ENCODE measurements around the gene FGF11.
"Not testable (repeated sequence)": the region's sequence is repeated elsewhere in the genome, so short reads cannot be mapped to it uniquely, and the experiment has no call there.

Gene FGF11

GRCh38 chr17:7481842-7482741 lies 42.8 kb downstream of the FGF11 start:
- DNase-seq, result not testable (repeated sequence)

GRCh38 chr17:7482742-7483088 lies 43.4 kb downstream of the FGF11 start:
- not testable (repeated sequence) for DNase-seq

- DNase-seq, result peak; percentile 85
Observed at GRCh38 chr17:7483255-7484066, 44.1 kb downstream of the FGF11 start.

DNA sequence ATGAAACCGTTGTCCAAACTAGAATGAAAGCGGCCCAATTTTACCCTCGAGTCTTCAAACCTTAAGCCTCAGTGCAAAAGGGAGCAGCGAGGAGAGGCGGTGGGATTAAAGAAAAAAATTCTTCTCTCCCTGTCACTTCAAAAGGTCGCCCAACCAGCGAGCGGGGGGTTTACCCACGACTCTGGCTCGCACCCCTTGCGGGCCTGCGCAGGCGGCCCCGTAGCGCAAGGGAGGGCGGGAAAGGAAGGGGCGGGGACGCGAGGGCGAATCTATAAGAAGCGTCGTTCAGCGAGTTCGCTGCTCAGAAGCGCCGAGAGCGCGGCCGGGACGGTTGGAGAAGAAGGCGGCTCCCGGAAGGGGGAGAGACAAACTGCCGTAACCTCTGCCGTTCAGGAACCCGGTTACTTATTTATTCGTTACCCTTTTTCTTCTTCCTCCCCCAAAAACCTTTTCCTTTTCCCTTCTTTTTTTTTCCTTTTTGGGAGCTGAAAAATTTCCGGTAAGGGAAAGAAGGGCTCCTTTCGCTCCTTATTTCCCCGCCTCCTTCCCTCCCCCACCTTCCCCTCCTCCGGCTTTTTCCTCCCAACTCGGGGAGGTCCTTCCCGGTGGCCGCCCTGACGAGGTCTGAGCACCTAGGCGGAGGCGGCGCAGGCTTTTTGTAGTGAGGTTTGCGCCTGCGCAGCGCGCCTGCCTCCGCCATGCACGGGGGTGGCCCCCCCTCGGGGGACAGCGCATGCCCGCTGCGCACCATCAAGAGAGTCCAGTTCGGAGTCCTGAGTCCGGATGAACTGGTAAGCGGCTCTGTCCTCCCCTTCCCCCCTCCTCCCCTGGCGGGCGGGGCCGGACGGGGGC lies 45.0 kb downstream of the FGF11 start, which contains the start of gene POLR2A:
TSS of gene POLR2A (plus strand) at position 300 of the 852 bp plus-strand sequence.
- peak; percentile 94 for DNase-seq

- no peak for DNase-seq
Observed at GRCh38 chr17:7484919-7485377, 45.6 kb downstream of the FGF11 start.

DNA sequence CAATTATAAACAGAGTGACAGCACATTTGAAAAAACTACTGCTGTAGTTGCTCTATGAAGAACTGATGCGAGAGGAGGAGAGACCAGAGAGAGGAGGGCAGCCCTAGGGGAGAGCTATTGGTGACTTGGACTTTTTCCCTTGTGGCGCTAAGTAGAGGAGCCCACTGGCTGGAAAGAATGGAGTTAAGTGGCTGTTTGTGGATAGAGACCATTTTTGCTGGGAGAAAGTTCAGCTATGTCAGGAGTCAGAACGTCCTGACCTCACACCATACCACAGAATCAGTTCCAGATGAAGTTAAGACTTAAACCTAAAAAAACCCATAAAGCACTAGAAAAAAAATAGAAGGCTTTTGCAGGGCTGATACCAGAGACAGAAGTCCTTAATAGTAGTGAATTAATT lies 46.9 kb downstream of the FGF11 start:
- no peak for DNase-seq

GRCh38 chr17:7490144-7490543 lies 50.8 kb downstream of the FGF11 start:
- no peak for DNase-seq

DNA sequence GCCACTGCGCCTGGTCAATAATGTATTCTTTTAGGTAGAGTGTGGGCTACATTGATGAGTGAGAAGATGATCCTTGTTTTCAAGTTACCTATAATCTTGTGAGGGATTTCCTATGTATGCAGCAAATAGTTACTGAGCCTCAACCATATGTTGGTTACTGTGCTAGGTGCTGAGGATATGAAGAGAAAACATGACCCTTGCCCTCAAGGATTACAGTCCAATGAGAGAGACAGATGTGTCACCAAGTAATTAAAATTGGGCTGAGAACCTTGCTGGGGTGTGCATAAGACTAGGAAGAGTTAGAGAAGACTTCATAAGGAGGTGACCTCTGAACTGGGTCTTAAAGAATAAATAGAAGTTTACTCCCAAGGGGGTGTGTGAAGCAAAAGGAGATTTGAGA lies 52.3 kb downstream of the FGF11 start:
- DNase-seq, result no peak

GRCh38 chr17:7493941-7494340 lies 54.6 kb downstream of the FGF11 start:
- DNase-seq, result no peak
